H1 (cell line): ENCODE data around the gene IFNA17.

ENCODE experiments used
- ATF3 ChIP-seq: IDR thresholded peaks from 2 replicates; pipeline ENCODE4 v1.6.1; 2011; ENCODE audit warnings: low read depth, mild to moderate bottlenecking, low read length; ENCODE audit not compliant: insufficient read depth
- CTCF ChIP-seq, 3 experiments: IDR thresholded peaks; 1 replicate in 2 of 3; 2 replicates in 1 of 3; pipeline versions ENCODE4 v1.5.1 to v1.6.1; 2011; ENCODE audit warnings: low read length in 3 of 3, mild to moderate bottlenecking in 3 of 3, inconsistent platforms in 2 of 3, low read depth in 1 of 3, moderate library complexity in 1 of 3; ENCODE audit not compliant: insufficient read depth in 1 of 3; ENCODE audit errors: control extremely low read depth in 1 of 3
- EGR1 ChIP-seq: IDR thresholded peaks from 2 replicates; pipeline ENCODE4 v1.6.1; 2011; ENCODE audit warnings: low read depth, low read length, borderline replicate concordance
- EZH2 ChIP-seq: fragments of 200-600 bp; sonication (generic); IDR thresholded peaks from 2 replicates; pipeline ENCODE4 v1.7.1; 2012; ENCODE audit warnings: low read depth, mild to moderate bottlenecking, moderate library complexity, low read length, inconsistent platforms; ENCODE audit not compliant: severe bottlenecking
- GABPA ChIP-seq: IDR thresholded peaks from 2 replicates; pipeline ENCODE4 v1.6.1; 2011; ENCODE audit warnings: mild to moderate bottlenecking, low read length, moderate library complexity, borderline replicate concordance; ENCODE audit not compliant: insufficient read depth
- GTF2F1 ChIP-seq: IDR thresholded peaks from 2 replicates; pipeline ENCODE4 v1.6.1; 2012; ENCODE audit warnings: low read depth, low read length, improper control_type of control experiment, borderline replicate concordance
- HDAC6 ChIP-seq: IDR thresholded peaks from one replicate; pipeline ENCODE4 v1.7.1; 2012; ENCODE audit warnings: low read depth, mild to moderate bottlenecking, inconsistent platforms, low read length, moderate library complexity
- POLR2A ChIP-seq, 2 experiments: IDR thresholded peaks; 1 replicate in 1 of 2; 2 replicates in 1 of 2; pipeline ENCODE4 v1.6.1; 2011; ENCODE audit warnings: low read depth in 2 of 2, low read length in 2 of 2, mild to moderate bottlenecking in 2 of 2; ENCODE audit errors: control extremely low read depth in 1 of 2
- TAF1 ChIP-seq: IDR thresholded peaks from 2 replicates; pipeline ENCODE4 v1.6.1; 2011; ENCODE audit warnings: mild to moderate bottlenecking, low read depth, low read length
- ZNF274 ChIP-seq: IDR thresholded peaks from 2 replicates; pipeline ENCODE4 v1.7.0; 2012; ENCODE audit warnings: low read length, borderline replicate concordance; ENCODE audit errors: extremely low read depth

- no peak for TF ChIP-seq HDAC6
- TF ChIP-seq CTCF (IDR thresholded peaks at IDR 0.05; ENCODE audit: control extremely low read depth in 1 of 3, insufficient read depth in 1 of 3, low read depth in 1 of 3, low read length in 3 of 3): no peak
- no peak for TF ChIP-seq ATF3
- TF ChIP-seq EZH2: no peak
- TF ChIP-seq TAF1: no peak
- no peak for TF ChIP-seq EGR1
- no peak for TF ChIP-seq ZNF274
- TF ChIP-seq GABPA: no peak
- TF ChIP-seq POLR2A (IDR thresholded peaks at IDR 0.05; ENCODE audit: control extremely low read depth in 1 of 2, low read depth in 2 of 2, low read length in 2 of 2): no peak
- TF ChIP-seq GTF2F1: no peak
These were observed 11.9 kb upstream of the IFNA17 start, which contains the start of gene IFNA14 for GRCh38 chr9:21239911-21240310.
